SK-N-SH (cell line): ENCODE measurements around the gene BLVRA. TPM values are rescaled to one million over a fixed set of nuclear protein-coding genes. Genes with fewer than 3 reads are reported as not detected.

Source experiments
- CTCF ChIA-PET: fragments of 300-600, 350-600 bp; formaldehyde crosslinking; extraction: SDS; loops from one replicate; lab custom pipeline; 2021; lab: Yijun Ruan, JAX
- POLR2A ChIA-PET: fragments of 350-600 bp; sonication (Branson Sonifier 250); formaldehyde crosslinking; extraction: SDS; loops from one replicate; lab custom pipeline; 2020; ENCODE audit warnings: antibody characterized with exemption, inconsistent platforms; lab: Yijun Ruan, JAX
- DNase-seq: peaks from one replicate; pipeline ENCODE4 v3.0.0; 2012
- H2AFZ ChIP-seq: fragments of 200-600 bp; sonication (generic); 2 replicates; pipeline ENCODE4 v1.8.1; 2016; ENCODE audit warnings: antibody characterized with exemption, mild to moderate bottlenecking, low read depth
- H3F3A ChIP-seq: fragments of 200-600 bp; sonication (generic); replicated peaks from 2 replicates; pipeline ENCODE3; 2016; ENCODE audit warnings: antibody characterized with exemption, mild to moderate bottlenecking; ENCODE audit not compliant: insufficient read depth
- H3K27ac ChIP-seq, 2 experiments: fragments of 200-500 bp in 1 of 2; fragments of 200-600 bp in 1 of 2; sonication (Bioruptor generic) in 1 of 2; sonication (generic), shearing (Covaris generic) in 1 of 2; 2 replicates each; pipeline versions ENCODE4 v1.5.1 to v1.6.1; 2014 to 2016; ENCODE audit warnings: low read depth in 2 of 2, inconsistent platforms in 1 of 2, low read length in 1 of 2, mild to moderate bottlenecking in 1 of 2, mixed read lengths in 1 of 2
- H3K27me3 ChIP-seq: fragments of 200-600 bp; sonication (generic), shearing (Covaris generic); 2 replicates; pipeline ENCODE4 v1.6.1; 2016; ENCODE audit warnings: mixed run types; ENCODE audit not compliant: insufficient read depth
- H3K36me3 ChIP-seq, 2 experiments: fragments of 200-500 bp in 1 of 2; fragments of 200-600 bp in 1 of 2; sonication (Bioruptor generic) in 1 of 2; sonication (generic) in 1 of 2; replicated peaks in 1 of 2; 2 replicates each; pipeline versions ENCODE3 to v1.5.1; 2014 to 2016; ENCODE audit warnings: low read length in 1 of 2, mild to moderate bottlenecking in 1 of 2; ENCODE audit not compliant: insufficient read depth in 2 of 2, control insufficient read depth in 1 of 2
- H3K4me1 ChIP-seq, 2 experiments: fragments of 200-500 bp in 1 of 2; fragments of 200-600 bp in 1 of 2; sonication (Bioruptor generic) in 1 of 2; sonication (generic), shearing (Covaris generic) in 1 of 2; 2 replicates each; pipeline versions ENCODE4 v1.5.1 to v1.6.1; 2014 to 2016; ENCODE audit warnings: low read depth in 1 of 2, low read length in 1 of 2, mixed run types in 1 of 2; ENCODE audit not compliant: insufficient read depth in 2 of 2, control insufficient read depth in 1 of 2
- H3K4me2 ChIP-seq: fragments of 200-600 bp; sonication (generic), shearing (Covaris generic); 2 replicates; pipeline ENCODE4 v1.6.1; 2017; ENCODE audit warnings: mixed run types
- H3K4me3 ChIP-seq, 2 experiments: fragments of 200-500 bp in 1 of 2; fragments of 200-600 bp in 1 of 2; sonication (Bioruptor generic) in 1 of 2; sonication (generic), shearing (Covaris generic) in 1 of 2; 2 replicates each; pipeline versions ENCODE4 v1.5.1 to v1.8.1; 2014 to 2016; ENCODE audit warnings: low read depth in 2 of 2, inconsistent platforms in 1 of 2, low read length in 1 of 2, mild to moderate bottlenecking in 1 of 2, mixed read lengths in 1 of 2, moderate library complexity in 1 of 2
- H3K79me2 ChIP-seq: fragments of 200-600 bp; sonication (generic); 2 replicates; pipeline ENCODE4 v1.8.1; 2017; ENCODE audit warnings: mild to moderate bottlenecking; ENCODE audit not compliant: insufficient read depth
- H3K9ac ChIP-seq: fragments of 200-600 bp; sonication (generic); 2 replicates; pipeline ENCODE4 v1.6.1; 2017; ENCODE audit warnings: mixed run types
- H3K9me2 ChIP-seq: fragments of 200-600 bp; sonication (generic); 2 replicates; pipeline ENCODE4 v1.6.1; 2017; ENCODE audit warnings: mixed run types
- H3K9me3 ChIP-seq: fragments of 200-600 bp; sonication (generic); 2 replicates; pipeline ENCODE4 v1.6.1; 2017; ENCODE audit warnings: mixed run types, mild to moderate bottlenecking, moderate library complexity
- H4K20me1 ChIP-seq: fragments of 200-600 bp; sonication (generic); 2 replicates; pipeline ENCODE4 v1.6.1; 2017; ENCODE audit warnings: mild to moderate bottlenecking, mixed run types; ENCODE audit not compliant: insufficient read depth
- CHD2 ChIP-seq: fragments of 150-350 bp; IDR thresholded peaks from 2 replicates; pipeline ENCODE4 v1.6.1; 2018; ENCODE audit warnings: low read length; ENCODE audit not compliant: partially characterized antibody
- CTCF ChIP-seq: fragments of 200-600 bp; sonication (generic); IDR thresholded peaks from 2 replicates; pipeline ENCODE4 v1.6.1; 2017; ENCODE audit warnings: antibody characterized with exemption, mild to moderate bottlenecking, moderate library complexity
- ELF1 ChIP-seq: IDR thresholded peaks from 2 replicates; pipeline ENCODE4 v1.4.0; 2012
- EP300 ChIP-seq, 2 experiments: IDR thresholded peaks; 2 replicates each; pipeline versions ENCODE4 v1.4.0 to v1.6.1; 2012; ENCODE audit warnings: borderline replicate concordance in 1 of 2, low read depth in 1 of 2, low read length in 1 of 2
- FOXJ3 ChIP-seq: sonication (generic); formaldehyde crosslinking; IDR thresholded peaks from 2 replicates; pipeline ENCODE4 v1.5.1; 2020; ENCODE audit warnings: mild to moderate bottlenecking, missing genetic modification reagents
- FOXM1 ChIP-seq: IDR thresholded peaks from 2 replicates; pipeline ENCODE4 v1.4.0; 2012; ENCODE audit warnings: low read depth, mild to moderate bottlenecking
- GATA2 ChIP-seq: sonication (generic); formaldehyde crosslinking; IDR thresholded peaks from 2 replicates; pipeline ENCODE4 v1.5.0; 2020; ENCODE audit warnings: mild to moderate bottlenecking, missing genetic modification reagents
- MXI1 ChIP-seq: IDR thresholded peaks from 2 replicates; pipeline ENCODE4 v1.6.1; 2012; ENCODE audit warnings: mild to moderate bottlenecking, low read depth, low read length, improper control_type of control experiment
- RCOR1 ChIP-seq: fragments of 150-350 bp; IDR thresholded peaks from 2 replicates; pipeline ENCODE4 v1.6.1; 2017; ENCODE audit warnings: antibody characterized with exemption, low read length
- RFX5 ChIP-seq: IDR thresholded peaks from 2 replicates; pipeline ENCODE4 v1.6.1; 2012; ENCODE audit warnings: mild to moderate bottlenecking, improper control_type of control experiment, low read length
- TAF1 ChIP-seq: IDR thresholded peaks from 2 replicates; pipeline ENCODE4 v1.6.1; 2012; ENCODE audit warnings: low read depth, mild to moderate bottlenecking, low read length, moderate library complexity, borderline replicate concordance
- TEAD4 ChIP-seq: IDR thresholded peaks from 2 replicates; pipeline ENCODE4 v1.4.0; 2012; ENCODE audit warnings: mild to moderate bottlenecking, borderline replicate concordance; ENCODE audit not compliant: insufficient read depth
- USF2 ChIP-seq: fragments of 150-350 bp; IDR thresholded peaks from 2 replicates; pipeline ENCODE4 v1.6.1; 2017; ENCODE audit warnings: antibody characterized with exemption, low read length, low read depth, borderline replicate concordance
- YY1 ChIP-seq: IDR thresholded peaks from 2 replicates; pipeline ENCODE4 v1.4.0; 2012; ENCODE audit warnings: low read depth, mild to moderate bottlenecking
- WGBS: methylation state at CpG from one replicate; pipeline ENCODE4 v1.1.6; 2017; ENCODE audit warnings: low lambda C conversion rate; 5-methylcytosine and 5-hydroxymethylcytosine counted together
- polyA plus RNA-seq, 3 experiments: library from polyadenylated mRNA; depleted of rRNA; stranded (reverse); fragments of >200 nt; gene quantifications; 2 replicates each; pipeline ENCODE4 v1.2.3, GENCODE V29; 2012
- TF ChIP-seq, protein P1 (sequence below): IDR thresholded peaks from 2 replicates; pipeline ENCODE4 v1.4.0; 2012; ENCODE audit warnings: low read depth, borderline replicate concordance

BLVRA gene
- polyA plus RNA-seq, 1 of the 3 experiments (the other 2 are of a cell fraction), result 123 TPM

- POLR2A ChIA-PET, result no interaction called here
- Histone ChIP-seq H3K9ac (no peak overlapping the region), H3K36me3 (peaks cover 33 to 48% of the 10 kb centered on the region in 2 experiments), H3K4me3 (no peak overlapping the region), H3K9me3 (no peaks in the 10 kb centered on the region), H4K20me1 (no peaks in the 10 kb centered on the region), H3K27ac (no peak overlapping the region), H3F3A (no peaks in the 10 kb centered on the region), H3K79me2 (no peaks in the 10 kb centered on the region), H2AFZ (no peak overlapping the region), H3K9me2 (no peaks in the 10 kb centered on the region), H3K27me3 (no peaks in the 10 kb centered on the region), H3K4me2 (no peak overlapping the region), H3K4me1 (no peaks in the 10 kb centered on the region)
- DNase-seq, result no peak
- WGBS, result 91% methylated on average over 6 of the region's 6 CpGs
- TF ChIP-seq ELF1 (no peak), FOXJ3 (no peak), MXI1 (no peak), RFX5 (no peak), GATA2 (CRISPR knock-in tag) (no peak), TAF1 (no peak), TEAD4 (no peak), USF2 (no peak), CTCF (no peak), YY1 (no peak), EP300 (IDR thresholded peaks at IDR 0.05; ENCODE audit: borderline replicate concordance in 1 of 2, low read depth in 1 of 2, low read length in 1 of 2) (no peak), FOXM1 (no peak), CHD2 (no peak), RCOR1 (no peak)
- TF ChIP-seq, protein P1, sequence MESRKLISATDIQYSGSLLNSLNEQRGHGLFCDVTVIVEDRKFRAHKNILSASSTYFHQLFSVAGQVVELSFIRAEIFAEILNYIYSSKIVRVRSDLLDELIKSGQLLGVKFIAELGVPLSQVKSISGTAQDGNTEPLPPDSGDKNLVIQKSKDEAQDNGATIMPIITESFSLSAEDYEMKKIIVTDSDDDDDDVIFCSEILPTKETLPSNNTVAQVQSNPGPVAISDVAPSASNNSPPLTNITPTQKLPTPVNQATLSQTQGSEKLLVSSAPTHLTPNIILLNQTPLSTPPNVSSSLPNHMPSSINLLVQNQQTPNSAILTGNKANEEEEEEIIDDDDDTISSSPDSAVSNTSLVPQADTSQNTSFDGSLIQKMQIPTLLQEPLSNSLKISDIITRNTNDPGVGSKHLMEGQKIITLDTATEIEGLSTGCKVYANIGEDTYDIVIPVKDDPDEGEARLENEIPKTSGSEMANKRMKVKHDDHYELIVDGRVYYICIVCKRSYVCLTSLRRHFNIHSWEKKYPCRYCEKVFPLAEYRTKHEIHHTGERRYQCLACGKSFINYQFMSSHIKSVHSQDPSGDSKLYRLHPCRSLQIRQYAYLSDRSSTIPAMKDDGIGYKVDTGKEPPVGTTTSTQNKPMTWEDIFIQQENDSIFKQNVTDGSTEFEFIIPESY, result no peak
- CTCF ChIA-PET, result interaction anchor here (1.3 to 1.9 kb wide), 2 partner anchors 63 to 210 kb away, joined by 3 to 6 read pairs; partner anchors contain the start of genes COA1 and STK17A
Observed at GRCh38 chr7:43792471-43793150, 34.1 kb downstream of the BLVRA start.
